ENCODE results near the gene CIAO3. TPM values are rescaled to one million over a fixed set of nuclear protein-coding genes. Genes with fewer than 3 reads are reported as not detected.
"Not testable (repeated sequence)": the region's sequence is repeated elsewhere in the genome, so short reads cannot be mapped to it uniquely, and the experiment has no call there.

Gene CIAO3
- total RNA-seq, 1 donor from 2014 or later: 36.1 TPM

- no peak for DNase-seq
These were observed 48.3 kb downstream of the CIAO3 start for GRCh38 chr16:692356-693108.

- not testable (repeated sequence) for DNase-seq
These were observed 49.6 kb downstream of the CIAO3 start for GRCh38 chr16:691242-691641.

GRCh38 chr16:689175-689897 lies 51.5 kb downstream of the CIAO3 start:
- no peak for DNase-seq

GRCh38 chr16:687499-687898 lies 53.3 kb downstream of the CIAO3 start:
- DNase-seq: no peak

- DNase-seq: no peak
These were observed 54.1 kb downstream of the CIAO3 start for GRCh38 chr16:686459-687260.

GRCh38 chr16:685967-686366 lies 54.8 kb downstream of the CIAO3 start:
- DNase-seq: no peak

GRCh38 chr16:684961-685696 lies 55.7 kb downstream of the CIAO3 start:
- no peak for DNase-seq

- peak; percentile 98 for DNase-seq
These were observed 56.6 kb downstream of the CIAO3 start, which contains the start of gene JMJD8 for GRCh38 chr16:684071-684794. Gene JMJD8, minus strand, starts transcription at chr16:684334. Its CDS starts 15 bp downstream, at chr16:684319.

GRCh38 chr16:683396-684070 lies 57.3 kb downstream of the CIAO3 start:
- DNase-seq: no peak

GRCh38 chr16:682493-683395 lies 58.1 kb downstream of the CIAO3 start:
- no peak for DNase-seq

GRCh38 chr16:681746-682427 lies 58.9 kb downstream of the CIAO3 start:
- no peak for DNase-seq

- no peak for DNase-seq
These were observed 59.6 kb downstream of the CIAO3 start for GRCh38 chr16:680967-681745.

- no peak for DNase-seq
These were observed 60.2 kb downstream of the CIAO3 start for GRCh38 chr16:680625-680945.

- peak; percentile 95 for DNase-seq
These were observed 60.8 kb downstream of the CIAO3 start, which contains the start of gene STUB1 for GRCh38 chr16:679814-680624. Gene STUB1, plus strand, starts transcription at chr16:680410. Its CDS starts 116 bp downstream, at chr16:680526.

Data from tongue (tissue), 2 donors.